ENCODE measurements around the gene CLSTN2. TPM values are rescaled to one million over a fixed set of nuclear protein-coding genes. Genes with fewer than 3 reads are reported as not detected.

CLSTN2 gene
- total and polyA plus RNA-seq, 2 of the 4 experiments (the other 2 are of a cell fraction): under 0.01 to 0.07 TPM

DNA sequence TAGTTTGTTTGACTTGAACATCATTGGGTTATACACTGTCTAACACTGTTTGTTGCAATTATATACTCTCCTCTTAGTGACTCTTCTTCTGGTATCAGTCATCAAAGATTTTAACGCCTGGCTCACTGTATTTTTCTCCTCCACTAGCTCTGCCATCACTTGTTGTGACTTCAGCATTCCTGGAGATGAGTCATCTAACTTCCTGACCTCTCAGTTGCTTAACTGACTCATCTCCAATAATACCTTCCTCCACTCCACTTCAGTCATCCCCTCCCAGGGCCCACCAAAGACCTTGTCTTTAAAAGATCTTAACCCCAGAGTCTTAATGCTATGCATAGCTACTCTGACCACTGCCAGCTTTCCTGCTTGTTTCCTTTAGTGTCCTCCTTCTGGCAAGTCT is 28.6 kb upstream of the CLSTN2 start:
- no peak overlapping the region for H3K56ac ChIP-seq (ENCODE audit: extremely low read depth, insufficient read depth, low read length)
- H2BK20ac ChIP-seq (ENCODE audit: low read depth, low read length): no peak overlapping the region
- H2AK5ac ChIP-seq (ENCODE audit: low read depth, low read length): no peak overlapping the region
- H3K4me1 ChIP-seq (ENCODE audit: control insufficient read depth, insufficient read depth, low read length): no peaks in the 10 kb centered on the region
- no peak overlapping the region for H3K18ac ChIP-seq (ENCODE audit: low read depth, low read length)
- no peak overlapping the region for H3K14ac ChIP-seq (replicated peaks; ENCODE audit: low read depth, low read length)
- ChIA-PET CTCF (no interaction called here), POLR2A (ENCODE audit: unreplicated experiment) (no interaction called here)
- H4K8ac ChIP-seq (ENCODE audit: low read depth in 2 of 2, low read length in 2 of 2): no peak overlapping the region
- H2BK120ac ChIP-seq (ENCODE audit: low read depth, low read length): no peak overlapping the region
- ATAC-seq (ENCODE audit: low read depth) (no peak), DNase-seq (peak; percentile 22)
- H3K9ac ChIP-seq (ENCODE audit: low read depth, low read length): no peak overlapping the region
- intact Hi-C loops (cut with micrococcal nuclease): no loop called here
- H4K20me1 ChIP-seq (ENCODE audit: insufficient read depth, low read length): no peaks in the 10 kb centered on the region
- no peak overlapping the region for H2AK9ac ChIP-seq (replicated peaks; ENCODE audit: low read depth, low read length, poor library complexity)
- H2BK5ac ChIP-seq (ENCODE audit: low read depth, low read length, poor library complexity, severe bottlenecking): no peak overlapping the region
- no peak overlapping the region for H4K91ac ChIP-seq (ENCODE audit: insufficient read depth, low read depth, low read length)
- H3K79me1 ChIP-seq (ENCODE audit: low read depth in 1 of 2, low read length in 2 of 2): no peaks in the 10 kb centered on the region
- H3K9me1 ChIP-seq (ENCODE audit: insufficient read depth, low read length): no peaks in the 10 kb centered on the region
- H4K5ac ChIP-seq (ENCODE audit: low read depth, low read length): no peak overlapping the region
- no peak overlapping the region for H3K4ac ChIP-seq (ENCODE audit: low read depth, low read length)
- WGBS, 2 experiments (ENCODE audit: extremely low coverage in 2 of 2, insufficient read length in 1 of 2): no CpG with 5 or more reads among the region's 1 CpG
- no peak overlapping the region for H3K4me3 ChIP-seq (ENCODE audit: insufficient read depth, low read depth, low read length)
- dilution Hi-C loops (cut with HindIII; ENCODE audit: low sequenced_read_pairs, unreplicated experiment): no loop called here
- no peaks in the 10 kb centered on the region for H3K27me3 ChIP-seq (ENCODE audit: control insufficient read depth, insufficient read depth, low read length)
- TF ChIP-seq MAZ (IDR thresholded peaks at IDR 0.05; ENCODE audit: borderline replicate concordance, low read depth, low read length): no peak
- no peak for TF ChIP-seq MXI1 (IDR thresholded peaks at IDR 0.05; ENCODE audit: borderline replicate concordance, low read depth, low read length)
- no peak for TF ChIP-seq RCOR1 (IDR thresholded peaks at IDR 0.05; ENCODE audit: insufficient replicate concordance, low read length)
- TF ChIP-seq RFX5 (IDR thresholded peaks at IDR 0.05; ENCODE audit: low read depth, low read length): no peak
- TF ChIP-seq BHLHE40 (IDR thresholded peaks at IDR 0.05; ENCODE audit: low read depth, low read length): no peak
- TF ChIP-seq, protein P1, sequence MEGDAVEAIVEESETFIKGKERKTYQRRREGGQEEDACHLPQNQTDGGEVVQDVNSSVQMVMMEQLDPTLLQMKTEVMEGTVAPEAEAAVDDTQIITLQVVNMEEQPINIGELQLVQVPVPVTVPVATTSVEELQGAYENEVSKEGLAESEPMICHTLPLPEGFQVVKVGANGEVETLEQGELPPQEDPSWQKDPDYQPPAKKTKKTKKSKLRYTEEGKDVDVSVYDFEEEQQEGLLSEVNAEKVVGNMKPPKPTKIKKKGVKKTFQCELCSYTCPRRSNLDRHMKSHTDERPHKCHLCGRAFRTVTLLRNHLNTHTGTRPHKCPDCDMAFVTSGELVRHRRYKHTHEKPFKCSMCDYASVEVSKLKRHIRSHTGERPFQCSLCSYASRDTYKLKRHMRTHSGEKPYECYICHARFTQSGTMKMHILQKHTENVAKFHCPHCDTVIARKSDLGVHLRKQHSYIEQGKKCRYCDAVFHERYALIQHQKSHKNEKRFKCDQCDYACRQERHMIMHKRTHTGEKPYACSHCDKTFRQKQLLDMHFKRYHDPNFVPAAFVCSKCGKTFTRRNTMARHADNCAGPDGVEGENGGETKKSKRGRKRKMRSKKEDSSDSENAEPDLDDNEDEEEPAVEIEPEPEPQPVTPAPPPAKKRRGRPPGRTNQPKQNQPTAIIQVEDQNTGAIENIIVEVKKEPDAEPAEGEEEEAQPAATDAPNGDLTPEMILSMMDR (conservative IDR thresholded peaks at IDR 0.05; ENCODE audit: low read depth, low read length): no peak
- no peak overlapping the region for H2BK15ac ChIP-seq (ENCODE audit: low read depth, low read length)
- peaks cover 6% of the 10 kb centered on the region for H3K9me3 ChIP-seq (ENCODE audit: control insufficient read depth, insufficient read depth, low read length)
- H3K36me3 ChIP-seq (ENCODE audit: control insufficient read depth, insufficient read depth, low read length): no peaks in the 10 kb centered on the region
- no peak overlapping the region for H2AFZ ChIP-seq (replicated peaks; ENCODE audit: low read length, poor library complexity)
- H3K4me2 ChIP-seq (ENCODE audit: low read depth, low read length): no peak overlapping the region
- in situ Hi-C loops (cut with MboI; ENCODE audit: low sequenced_read_pairs): no loop called here
- no TSS peak for BruUV-seq (replicated peaks)
- H3K27ac ChIP-seq (ENCODE audit: insufficient read depth, low read length): no peak overlapping the region
- no peak overlapping the region for H3K23ac ChIP-seq (ENCODE audit: low read depth, low read length)

Data from IMR-90 (cell line).